GM12865 (cell line): Measurements from ENCODE around the gene ACP7.
A peak's percentile ranks its signal among the peaks of the same experiment; 100 is the strongest.

Experiments
- DNase-seq: peaks from one replicate; pipeline ENCODE4 v3.0.0; 2010; ENCODE audit warnings: low read depth
- H3K4me3 ChIP-seq: 2 replicates; pipeline ENCODE4 v1.5.1; 2011; ENCODE audit warnings: mild to moderate bottlenecking, low read depth, low read length, control low read depth
- CTCF ChIP-seq: IDR thresholded peaks from 2 replicates; pipeline ENCODE4 v1.5.1; 2011; ENCODE audit warnings: low read length, control low read depth, low read depth, inconsistent platforms; ENCODE audit not compliant: insufficient read depth; ENCODE audit errors: missing control alignments

Gene ACP7

GRCh38 chr19:39125199-39125553, 41.0 kb downstream of the ACP7 start:
- DNase-seq = no peak
- H3K4me3 ChIP-seq = peak overlapping the region; percentile 85

GRCh38 chr19:39125554-39126311, 41.6 kb downstream of the ACP7 start, which contains the start of gene PAK4:
Gene PAK4, plus strand, starts transcription at chr19:39125786. Its CDS starts 43,768 bp downstream, at chr19:39169554.
- H3K4me3 ChIP-seq = peak within 1 kb of the TSS; percentile 85
- TF ChIP-seq CTCF = no peak
- peak; percentile 98 for DNase-seq

More at GRCh38 chr19:39125199-39125553, 41.0 kb downstream of the ACP7 start:
- no peak for TF ChIP-seq CTCF

- peak overlapping the region; percentile 85 for H3K4me3 ChIP-seq
- no peak for TF ChIP-seq CTCF
- DNase-seq = no peak
Measured at GRCh38 chr19:39126312-39127187, 42.4 kb downstream of the ACP7 start.

GRCh38 chr19:39127812-39128515, 43.8 kb downstream of the ACP7 start:
- H3K4me3 ChIP-seq = no peak overlapping the region
- TF ChIP-seq CTCF = no peak

GRCh38 chr19:39128516-39129079, 44.4 kb downstream of the ACP7 start:
- no peak for TF ChIP-seq CTCF
- H3K4me3 ChIP-seq = no peak overlapping the region
- DNase-seq = no peak

More at GRCh38 chr19:39127812-39128515, 43.8 kb downstream of the ACP7 start:
- no peak for DNase-seq

- no peak for DNase-seq
- TF ChIP-seq CTCF = no peak
- no peak overlapping the region for H3K4me3 ChIP-seq
Measured at GRCh38 chr19:39129116-39129515, 44.9 kb downstream of the ACP7 start.
